A172 (cell line): ENCODE measurements around the gene SLC39A11. TPM values are rescaled to one million over a fixed set of nuclear protein-coding genes. Genes with fewer than 3 reads are reported as not detected.
"Not testable (repeated sequence)": the region's sequence is repeated elsewhere in the genome, so short reads cannot be mapped to it uniquely, and the experiment has no call there.

Source experiments
- DNase-seq: peaks from one replicate; pipeline ENCODE4 v3.0.0-alpha.2; 2015; ENCODE audit warnings: low spot score
- total RNA-seq: library from RNA; depleted of rRNA; stranded (reverse); fragments of >200 nt; shearing (Covaris generic); gene quantifications from 2 replicates; pipeline ENCODE4 v1.2.3, GENCODE V29; 2014

Gene SLC39A11
- total RNA-seq, 1 experiment from 2014 or later = 59.2 TPM

GRCh38 chr17:72947475-72947874, 145.0 kb downstream of the SLC39A11 start:
- peak; percentile 16 for DNase-seq

- no peak for DNase-seq
Observed at GRCh38 chr17:72946696-72947095, 145.8 kb downstream of the SLC39A11 start.

- DNase-seq = no peak
Observed at GRCh38 chr17:72946156-72946555, 146.3 kb downstream of the SLC39A11 start.

GRCh38 chr17:72945473-72945872, 147.0 kb downstream of the SLC39A11 start:
- no peak for DNase-seq

GRCh38 chr17:72943826-72944689, 148.4 kb downstream of the SLC39A11 start:
- no peak for DNase-seq

- no peak for DNase-seq
Observed at GRCh38 chr17:72942579-72942978, 149.9 kb downstream of the SLC39A11 start.

- DNase-seq = no peak
Observed at GRCh38 chr17:72940496-72940895, 152.0 kb downstream of the SLC39A11 start.

GRCh38 chr17:72938482-72938881, 154.0 kb downstream of the SLC39A11 start:
- no peak for DNase-seq

GRCh38 chr17:72937707-72938106, 154.8 kb downstream of the SLC39A11 start:
- DNase-seq = no peak

GRCh38 chr17:72937254-72937653, 155.2 kb downstream of the SLC39A11 start:
- DNase-seq = not testable (repeated sequence)

GRCh38 chr17:72935984-72936383, 156.5 kb downstream of the SLC39A11 start:
- DNase-seq = no peak

GRCh38 chr17:72934927-72935326, 157.6 kb downstream of the SLC39A11 start:
- DNase-seq = no peak

- no peak for DNase-seq
Observed at GRCh38 chr17:72931635-72932034, 160.9 kb downstream of the SLC39A11 start.

GRCh38 chr17:72931163-72931562, 161.3 kb downstream of the SLC39A11 start:
- no peak for DNase-seq

- no peak for DNase-seq
Observed at GRCh38 chr17:72930031-72930430, 162.5 kb downstream of the SLC39A11 start.

- DNase-seq = no peak
Observed at GRCh38 chr17:72928454-72929136, 163.9 kb downstream of the SLC39A11 start.

GRCh38 chr17:72927760-72928159, 164.7 kb downstream of the SLC39A11 start:
- no peak for DNase-seq

- no peak for DNase-seq
Observed at GRCh38 chr17:72927146-72927545, 165.3 kb downstream of the SLC39A11 start.

- no peak for DNase-seq
Observed at GRCh38 chr17:72926171-72926570, 166.3 kb downstream of the SLC39A11 start.

- DNase-seq = no peak
Observed at GRCh38 chr17:72924196-72924595, 168.3 kb downstream of the SLC39A11 start.

- no peak for DNase-seq
Observed at GRCh38 chr17:72922219-72922618, 170.3 kb downstream of the SLC39A11 start.

GRCh38 chr17:72921347-72922054, 171.0 kb downstream of the SLC39A11 start:
- DNase-seq = no peak
